ENCODE data around the gene GPR157.

GPR157 gene

DNA sequence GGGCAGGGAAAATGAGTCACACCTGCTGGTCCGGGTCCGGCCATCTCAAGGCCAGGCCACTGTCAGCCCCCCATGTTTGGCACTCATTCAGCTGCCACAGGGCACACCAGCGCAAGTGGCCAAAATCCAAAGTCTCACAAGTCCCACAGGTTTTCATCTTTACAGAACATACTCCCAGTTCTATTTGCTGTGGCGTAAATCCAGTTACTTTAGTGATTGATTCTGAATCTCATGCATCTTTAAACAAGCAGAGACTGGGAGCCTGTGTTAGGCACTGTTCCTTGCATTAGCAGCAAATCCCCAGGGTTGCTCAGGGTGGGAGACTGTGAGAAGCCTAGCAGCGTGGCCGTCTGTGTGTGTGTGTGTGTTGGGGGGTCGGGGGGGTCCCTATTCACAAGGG is 58.4 kb downstream of the GPR157 start:
- no peak overlapping the region for H3K4me2 ChIP-seq (ENCODE audit: low read length, poor library complexity, severe bottlenecking)
- H2AK5ac ChIP-seq (ENCODE audit: low read length, severe bottlenecking) = no peak overlapping the region
- H3K36me3 ChIP-seq (ENCODE audit: control insufficient read depth in 1 of 2, insufficient read depth in 2 of 2, low read depth in 1 of 2, low read length in 2 of 2) = no peaks in the 10 kb centered on the region
- H3K4ac ChIP-seq (ENCODE audit: low read depth in 1 of 2, low read length in 2 of 2) = peak overlapping the region in 1 of 2 experiments; percentile 42
- no peak overlapping the region for H3K23ac ChIP-seq (ENCODE audit: low read length in 2 of 2)
- H3K79me1 ChIP-seq (replicated peaks; ENCODE audit: low read length, poor library complexity, severe bottlenecking) = no peaks in the 10 kb centered on the region
- no peak overlapping the region for H3K14ac ChIP-seq (ENCODE audit: low read length in 2 of 2)
- no peak overlapping the region for H4K91ac ChIP-seq (ENCODE audit: low read length)
- peak overlapping the region in 1 of 2 experiments; percentile 94 for H2BK12ac ChIP-seq (ENCODE audit: low read length in 2 of 2)
- DNase-seq = no peak
- H4K8ac ChIP-seq (ENCODE audit: low read length) = no peak overlapping the region
- H3K9ac ChIP-seq (ENCODE audit: low read length) = peak overlapping the region; percentile 16
- peak overlapping the region in 1 of 2 experiments; percentile 56 for H3K18ac ChIP-seq (ENCODE audit: low read depth in 1 of 2, low read length in 2 of 2)
- no peak overlapping the region for H2BK5ac ChIP-seq (ENCODE audit: low read depth, low read length, poor library complexity, severe bottlenecking)
- H3K27ac ChIP-seq (ENCODE audit: low read length, poor library complexity, severe bottlenecking) = no peak overlapping the region
- no peaks in the 10 kb centered on the region for H3K9me3 ChIP-seq (ENCODE audit: control insufficient read depth, low read length)
- 87% methylated on average over 6 of the region's 7 CpGs for WGBS
- H3K4me3 ChIP-seq (ENCODE audit: insufficient read depth in 1 of 2, low read depth in 1 of 2, low read length in 2 of 2) = no peak overlapping the region
- peaks cover 18% of the 10 kb centered on the region for H3K4me1 ChIP-seq (ENCODE audit: control insufficient read depth, insufficient read depth, low read depth, low read length)
- no peaks in the 10 kb centered on the region for H3K27me3 ChIP-seq (ENCODE audit: control insufficient read depth in 1 of 2, insufficient read depth in 1 of 2, low read length in 2 of 2)
- H2BK15ac ChIP-seq (ENCODE audit: low read depth, poor library complexity, severe bottlenecking) = no peak overlapping the region
- H2AFZ ChIP-seq (ENCODE audit: low read depth, low read length) = no peak overlapping the region
- no peak overlapping the region for H2BK120ac ChIP-seq (ENCODE audit: low read depth, low read length)

DNA sequence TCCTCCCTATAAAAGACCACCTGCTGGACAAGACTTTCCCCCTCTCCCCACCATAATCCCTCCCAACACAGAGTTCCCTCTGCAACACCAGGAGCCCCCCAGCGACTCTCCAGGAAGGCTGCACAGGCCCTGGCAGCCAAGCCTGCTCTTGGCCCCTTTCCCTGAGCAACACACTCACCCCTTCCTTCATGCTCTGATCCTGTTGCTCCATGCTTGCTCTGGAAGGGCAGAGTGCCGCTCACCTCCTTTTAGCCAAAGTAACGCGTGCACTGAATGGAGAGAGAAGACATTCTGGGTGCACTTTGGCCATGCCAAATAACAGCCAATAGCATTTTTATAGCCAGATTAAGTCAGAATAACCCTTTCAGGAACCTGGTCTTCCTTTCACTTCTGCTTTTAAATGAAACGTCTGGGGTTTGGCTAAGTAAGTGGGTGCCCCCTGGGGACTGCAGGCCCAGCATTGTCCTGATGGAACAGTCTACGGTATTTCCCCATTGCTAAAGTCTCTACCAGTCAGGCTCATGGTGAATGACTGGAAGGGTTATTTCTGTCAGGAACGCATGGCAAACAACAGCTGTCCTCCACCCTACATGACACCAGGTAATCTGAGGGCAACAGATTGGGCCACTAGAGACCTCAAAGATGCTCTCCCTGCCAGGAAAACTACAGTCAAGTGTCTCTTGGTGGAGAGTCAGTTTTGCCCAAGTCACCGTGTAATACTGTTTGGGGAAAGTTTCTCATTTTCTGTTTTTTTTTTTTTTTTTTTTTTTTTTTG is 59.4 kb downstream of the GPR157 start, which contains the start of gene SLC2A5:
Gene SLC2A5, minus strand, starts transcription at position 310 of the 775 bp plus-strand sequence. Its CDS starts 99 bp downstream, at position 211.
- peak within 1 kb of the TSS; percentile 78 for H4K91ac ChIP-seq (ENCODE audit: low read length)
- peak within 1 kb of the TSS; percentile 20 for H2BK120ac ChIP-seq (ENCODE audit: low read depth, low read length)
- DNase-seq = no peak
- H3K9ac ChIP-seq (ENCODE audit: low read length) = peak within 1 kb of the TSS; percentile 86
- H3K4ac ChIP-seq (ENCODE audit: low read depth in 1 of 2, low read length in 2 of 2) = peak within 1 kb of the TSS in 1 of 2 experiments; percentile 42
- H3K23ac ChIP-seq (ENCODE audit: low read length in 2 of 2) = no peak within 1 kb of the TSS
- peak within 1 kb of the TSS; percentile 18 for H3K27ac ChIP-seq (ENCODE audit: low read length, poor library complexity, severe bottlenecking)
- H3K9me3 ChIP-seq (ENCODE audit: control insufficient read depth, low read length) = no peaks in the 10 kb centered on the region
- H4K8ac ChIP-seq (ENCODE audit: low read length) = no peak within 1 kb of the TSS
- H3K79me1 ChIP-seq (replicated peaks; ENCODE audit: low read length, poor library complexity, severe bottlenecking) = no peaks in the 10 kb centered on the region
- 81% methylated on average over 8 of the region's 8 CpGs for WGBS
- H3K36me3 ChIP-seq (ENCODE audit: control insufficient read depth in 1 of 2, insufficient read depth in 2 of 2, low read depth in 1 of 2, low read length in 2 of 2) = no peaks in the 10 kb centered on the region
- peak within 1 kb of the TSS; percentile 56 to 61 for H3K18ac ChIP-seq (ENCODE audit: low read depth in 1 of 2, low read length in 2 of 2)
- H3K4me3 ChIP-seq (ENCODE audit: insufficient read depth in 1 of 2, low read depth in 1 of 2, low read length in 2 of 2) = peak within 1 kb of the TSS in 1 of 2 experiments; percentile 69
- H2AFZ ChIP-seq (ENCODE audit: low read depth, low read length) = no peak within 1 kb of the TSS
- no peak within 1 kb of the TSS for H3K4me2 ChIP-seq (ENCODE audit: low read length, poor library complexity, severe bottlenecking)
- no peaks in the 10 kb centered on the region for H3K27me3 ChIP-seq (ENCODE audit: control insufficient read depth in 1 of 2, insufficient read depth in 1 of 2, low read length in 2 of 2)
- H3K14ac ChIP-seq (ENCODE audit: low read length in 2 of 2) = peak within 1 kb of the TSS in 1 of 2 experiments; percentile 68
- H3K4me1 ChIP-seq (ENCODE audit: control insufficient read depth, insufficient read depth, low read depth, low read length) = peaks cover 18% of the 10 kb centered on the region
- peak within 1 kb of the TSS in 1 of 2 experiments; percentile 94 for H2BK12ac ChIP-seq (ENCODE audit: low read length in 2 of 2)
- H2AK5ac ChIP-seq (ENCODE audit: low read length, severe bottlenecking) = no peak within 1 kb of the TSS
- H2BK15ac ChIP-seq (ENCODE audit: low read depth, poor library complexity, severe bottlenecking) = no peak within 1 kb of the TSS
- no peak within 1 kb of the TSS for H2BK5ac ChIP-seq (ENCODE audit: low read depth, low read length, poor library complexity, severe bottlenecking)

- no peak overlapping the region for H2BK15ac ChIP-seq (ENCODE audit: low read depth, poor library complexity, severe bottlenecking)
- no peak overlapping the region for H3K18ac ChIP-seq (ENCODE audit: low read depth in 1 of 2, low read length in 2 of 2)
- no peaks in the 10 kb centered on the region for H3K27me3 ChIP-seq (ENCODE audit: control insufficient read depth in 1 of 2, insufficient read depth in 1 of 2, low read length in 2 of 2)
- no peak overlapping the region for H3K4ac ChIP-seq (ENCODE audit: low read depth in 1 of 2, low read length in 2 of 2)
- H3K79me1 ChIP-seq (replicated peaks; ENCODE audit: low read length, poor library complexity, severe bottlenecking) = no peaks in the 10 kb centered on the region
- H3K9me3 ChIP-seq (ENCODE audit: control insufficient read depth, low read length) = no peaks in the 10 kb centered on the region
- no peaks in the 10 kb centered on the region for H3K36me3 ChIP-seq (ENCODE audit: control insufficient read depth in 1 of 2, insufficient read depth in 2 of 2, low read depth in 1 of 2, low read length in 2 of 2)
- peak overlapping the region; percentile 20 for H2BK120ac ChIP-seq (ENCODE audit: low read depth, low read length)
- peak overlapping the region; percentile 86 for H3K9ac ChIP-seq (ENCODE audit: low read length)
- H2BK12ac ChIP-seq (ENCODE audit: low read length in 2 of 2) = no peak overlapping the region
- no peak overlapping the region for H2BK5ac ChIP-seq (ENCODE audit: low read depth, low read length, poor library complexity, severe bottlenecking)
- H3K4me1 ChIP-seq (ENCODE audit: control insufficient read depth, insufficient read depth, low read depth, low read length) = peaks cover 20% of the 10 kb centered on the region
- H3K4me3 ChIP-seq (ENCODE audit: insufficient read depth in 1 of 2, low read depth in 1 of 2, low read length in 2 of 2) = peak overlapping the region in 1 of 2 experiments; percentile 69
- H3K14ac ChIP-seq (ENCODE audit: low read length in 2 of 2) = no peak overlapping the region
- H2AK5ac ChIP-seq (ENCODE audit: low read length, severe bottlenecking) = no peak overlapping the region
- H3K23ac ChIP-seq (ENCODE audit: low read length in 2 of 2) = no peak overlapping the region
- no peak overlapping the region for H4K8ac ChIP-seq (ENCODE audit: low read length)
- 97% methylated on average over 4 of the region's 4 CpGs for WGBS
- DNase-seq = no peak
- peak overlapping the region; percentile 18 for H3K27ac ChIP-seq (ENCODE audit: low read length, poor library complexity, severe bottlenecking)
- no peak overlapping the region for H4K91ac ChIP-seq (ENCODE audit: low read length)
- no peak overlapping the region for H3K4me2 ChIP-seq (ENCODE audit: low read length, poor library complexity, severe bottlenecking)
- no peak overlapping the region for H2AFZ ChIP-seq (ENCODE audit: low read depth, low read length)
Observed at GRCh38 chr1:9068981-9069325, 59.9 kb downstream of the GPR157 start.

DNA sequence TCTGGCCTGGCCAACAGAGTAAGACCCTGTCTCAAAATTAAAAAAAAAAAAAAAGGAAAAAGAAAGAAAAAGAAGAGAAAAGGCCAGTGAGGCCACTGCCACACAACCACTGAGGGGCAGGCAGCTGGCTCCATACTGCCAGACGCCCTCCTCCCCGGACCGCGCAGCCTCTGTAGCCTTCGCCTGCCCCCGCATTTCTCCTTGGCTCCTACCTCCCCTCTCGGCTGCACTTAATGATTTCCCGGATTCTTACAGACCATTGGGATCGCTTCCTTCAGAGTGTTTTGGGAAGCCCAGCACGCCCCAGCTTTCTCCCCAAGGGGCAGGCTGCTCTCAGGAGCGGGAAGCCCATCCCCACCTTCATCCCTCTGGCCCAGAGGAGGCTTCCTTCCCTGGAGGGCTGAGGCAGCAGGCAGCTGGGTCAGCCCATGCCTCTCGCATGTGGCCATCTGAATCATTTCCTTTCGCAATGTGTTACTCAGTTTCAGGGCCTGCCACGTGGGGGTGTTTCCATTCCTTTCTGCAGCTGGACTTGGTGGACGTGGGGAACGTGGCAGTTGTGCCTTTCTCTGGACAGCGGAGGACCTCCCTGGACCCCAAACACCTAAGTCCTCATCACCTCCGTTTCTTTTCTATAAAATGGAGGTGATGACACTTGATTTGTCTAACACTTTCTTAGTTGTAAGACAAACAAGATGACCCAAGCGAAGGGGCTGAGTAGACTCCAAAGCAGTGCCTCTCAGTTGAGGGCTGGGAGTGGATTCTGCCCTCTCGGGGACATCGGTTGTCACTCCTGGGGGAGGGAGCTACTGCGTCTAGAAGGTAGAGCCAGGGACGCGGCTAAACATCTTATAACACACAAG is 61.7 kb downstream of the GPR157 start:
- WGBS = 69% methylated on average over 19 of the region's 24 CpGs
- peaks cover 23% of the 10 kb centered on the region for H3K4me1 ChIP-seq (ENCODE audit: control insufficient read depth, insufficient read depth, low read depth, low read length)
- no peak overlapping the region for H3K27ac ChIP-seq (ENCODE audit: low read length, poor library complexity, severe bottlenecking)
- DNase-seq = peak; percentile 91
- H3K9ac ChIP-seq (ENCODE audit: low read length) = peak overlapping the region; percentile 67
- H2AFZ ChIP-seq (ENCODE audit: low read depth, low read length) = no peak overlapping the region
- no peak overlapping the region for H3K23ac ChIP-seq (ENCODE audit: low read length in 2 of 2)
- H3K36me3 ChIP-seq (ENCODE audit: control insufficient read depth in 1 of 2, insufficient read depth in 2 of 2, low read depth in 1 of 2, low read length in 2 of 2) = no peaks in the 10 kb centered on the region
- peak overlapping the region; percentile 79 to 99 for H3K18ac ChIP-seq (ENCODE audit: low read depth in 1 of 2, low read length in 2 of 2)
- peak overlapping the region; percentile 71 for H4K91ac ChIP-seq (ENCODE audit: low read length)
- peak overlapping the region in 1 of 2 experiments; percentile 92 for H3K14ac ChIP-seq (ENCODE audit: low read length in 2 of 2)
- no peak overlapping the region for H3K4me2 ChIP-seq (ENCODE audit: low read length, poor library complexity, severe bottlenecking)
- no peaks in the 10 kb centered on the region for H3K79me1 ChIP-seq (replicated peaks; ENCODE audit: low read length, poor library complexity, severe bottlenecking)
- peak overlapping the region; percentile 83 for H4K8ac ChIP-seq (ENCODE audit: low read length)
- H3K4ac ChIP-seq (ENCODE audit: low read depth in 1 of 2, low read length in 2 of 2) = peak overlapping the region; percentile 76 to 92
- H2AK5ac ChIP-seq (ENCODE audit: low read length, severe bottlenecking) = peak overlapping the region; percentile 25
- H2BK5ac ChIP-seq (ENCODE audit: low read depth, low read length, poor library complexity, severe bottlenecking) = no peak overlapping the region
- H3K4me3 ChIP-seq (ENCODE audit: insufficient read depth in 1 of 2, low read depth in 1 of 2, low read length in 2 of 2) = no peak overlapping the region
- H2BK120ac ChIP-seq (ENCODE audit: low read depth, low read length) = peak overlapping the region; percentile 80
- H2BK12ac ChIP-seq (ENCODE audit: low read length in 2 of 2) = peak overlapping the region; percentile 80 to 100
- H3K27me3 ChIP-seq (ENCODE audit: control insufficient read depth in 1 of 2, insufficient read depth in 1 of 2, low read length in 2 of 2) = no peaks in the 10 kb centered on the region
- H2BK15ac ChIP-seq (ENCODE audit: low read depth, poor library complexity, severe bottlenecking) = no peak overlapping the region
- no peaks in the 10 kb centered on the region for H3K9me3 ChIP-seq (ENCODE audit: control insufficient read depth, low read length)
